DND-41 (cell line): ENCODE data around the gene TMEM39B.

Source experiments
- EZH2 ChIP-seq: IDR thresholded peaks from 3 replicates; pipeline ENCODE4 v1.6.1; 2012; ENCODE audit warnings: borderline replicate concordance, low read depth, mild to moderate bottlenecking, moderate library complexity, low read length, inconsistent platforms; ENCODE audit not compliant: severe bottlenecking
- TF ChIP-seq, protein P1 (sequence below): IDR thresholded peaks from 2 replicates; pipeline ENCODE4 v1.5.1; 2012; ENCODE audit warnings: borderline replicate concordance, low read length, moderate library complexity, mild to moderate bottlenecking; ENCODE audit not compliant: poor library complexity, severe bottlenecking; ENCODE audit errors: extremely low read depth

DNA sequence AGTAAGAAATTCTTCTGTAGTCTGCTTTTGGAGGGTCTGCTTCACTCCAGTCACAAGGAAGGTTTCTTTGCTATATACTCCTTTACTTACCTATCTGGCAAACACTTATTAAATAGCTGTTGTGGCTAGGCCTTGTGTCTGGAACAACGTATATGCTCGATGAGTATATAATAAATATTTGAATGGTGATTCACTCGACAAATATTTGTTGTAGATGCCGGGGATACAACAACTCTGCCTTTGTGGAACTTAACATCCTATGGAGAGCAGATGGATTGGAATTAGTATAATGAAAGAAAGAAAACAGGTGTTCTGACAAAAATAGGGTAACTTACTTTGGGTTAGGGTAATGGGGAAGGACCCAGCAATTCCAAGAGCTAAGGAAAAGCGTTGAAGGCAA is 66.2 kb downstream of the TMEM39B start:
- TF ChIP-seq, protein P1, sequence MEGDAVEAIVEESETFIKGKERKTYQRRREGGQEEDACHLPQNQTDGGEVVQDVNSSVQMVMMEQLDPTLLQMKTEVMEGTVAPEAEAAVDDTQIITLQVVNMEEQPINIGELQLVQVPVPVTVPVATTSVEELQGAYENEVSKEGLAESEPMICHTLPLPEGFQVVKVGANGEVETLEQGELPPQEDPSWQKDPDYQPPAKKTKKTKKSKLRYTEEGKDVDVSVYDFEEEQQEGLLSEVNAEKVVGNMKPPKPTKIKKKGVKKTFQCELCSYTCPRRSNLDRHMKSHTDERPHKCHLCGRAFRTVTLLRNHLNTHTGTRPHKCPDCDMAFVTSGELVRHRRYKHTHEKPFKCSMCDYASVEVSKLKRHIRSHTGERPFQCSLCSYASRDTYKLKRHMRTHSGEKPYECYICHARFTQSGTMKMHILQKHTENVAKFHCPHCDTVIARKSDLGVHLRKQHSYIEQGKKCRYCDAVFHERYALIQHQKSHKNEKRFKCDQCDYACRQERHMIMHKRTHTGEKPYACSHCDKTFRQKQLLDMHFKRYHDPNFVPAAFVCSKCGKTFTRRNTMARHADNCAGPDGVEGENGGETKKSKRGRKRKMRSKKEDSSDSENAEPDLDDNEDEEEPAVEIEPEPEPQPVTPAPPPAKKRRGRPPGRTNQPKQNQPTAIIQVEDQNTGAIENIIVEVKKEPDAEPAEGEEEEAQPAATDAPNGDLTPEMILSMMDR: no peak
- no peak for TF ChIP-seq EZH2
